SK-N-SH treated with all-trans-retinoic acid at 6 μM for 48 hours (cell line): Measurements from ENCODE around the gene SEC62.

ENCODE experiments used
- ARNTL ChIP-seq: fragments of 450-650 bp; formaldehyde crosslinking; IDR thresholded peaks from 2 replicates; pipeline ENCODE4 v1.5.0; 2020; ENCODE audit warnings: low read depth, mild to moderate bottlenecking, moderate library complexity, borderline replicate concordance
- OSR1 ChIP-seq: fragments of 250-450 bp; sonication (Bioruptor Pico); IDR thresholded peaks from 2 replicates; pipeline ENCODE4 v1.8.0; 2022; ENCODE audit warnings: moderate library complexity, mild to moderate bottlenecking, inconsistent platforms
- RARB ChIP-seq: fragments of 250-450 bp; sonication (Bioruptor Pico); IDR thresholded peaks from 2 replicates; pipeline ENCODE4 v1.8.0; 2021; ENCODE audit warnings: mild to moderate bottlenecking, moderate library complexity
- SNAI2 ChIP-seq: fragments of 250-450 bp; sonication (Bioruptor Pico); IDR thresholded peaks from 2 replicates; pipeline ENCODE4 v1.5.0; 2020; ENCODE audit warnings: mild to moderate bottlenecking, moderate library complexity
- TCF4 ChIP-seq: fragments of 250-450 bp; sonication (Bioruptor Pico); IDR thresholded peaks from 2 replicates; pipeline ENCODE4 v1.8.0; 2021; ENCODE audit warnings: mild to moderate bottlenecking, moderate library complexity, borderline replicate concordance
- ZC3H10 ChIP-seq: fragments of 250-450 bp; sonication (Bioruptor Pico); IDR thresholded peaks from 2 replicates; pipeline ENCODE4 v1.5.1; 2021; ENCODE audit warnings: mild to moderate bottlenecking, moderate library complexity
- ZFP3 ChIP-seq: fragments of 250-450 bp; sonication (Bioruptor Pico); IDR thresholded peaks from 2 replicates; pipeline ENCODE4 v1.5.0; 2020; ENCODE audit warnings: mild to moderate bottlenecking, moderate library complexity
- ZNF565 ChIP-seq: fragments of 450-650 bp; formaldehyde crosslinking; conservative IDR thresholded peaks from 2 replicates; pipeline ENCODE4 v1.5.0; 2020; ENCODE audit warnings: low read depth, mild to moderate bottlenecking, moderate library complexity
- TF ChIP-seq, protein P1 (sequence below): fragments of 250-450 bp; sonication (Bioruptor Pico); IDR thresholded peaks from 2 replicates; pipeline ENCODE4 v1.5.1; 2020; ENCODE audit warnings: low read depth, mild to moderate bottlenecking, moderate library complexity

DNA sequence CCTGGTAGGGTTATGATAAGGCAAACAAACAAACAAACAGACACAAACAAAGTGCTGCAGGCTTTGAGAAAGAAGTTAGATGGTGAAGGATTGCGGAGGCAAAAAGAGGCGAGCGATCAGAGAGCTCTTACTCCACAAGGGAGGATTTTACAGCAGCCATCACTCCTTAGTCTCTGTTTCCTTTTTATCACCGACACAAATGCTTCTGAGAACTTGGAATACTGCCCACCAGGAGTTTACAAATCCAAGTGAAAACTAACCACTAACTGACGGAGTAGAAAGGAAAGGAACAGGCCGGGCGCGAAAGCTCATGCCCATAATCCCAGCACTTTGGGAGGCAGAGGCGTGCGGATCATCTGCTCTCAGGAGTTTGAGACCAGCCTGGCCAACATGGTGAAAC, 35.6 kb downstream of the SEC62 start:
- TF ChIP-seq RARB (CRISPR knock-in tag), result no peak
- no peak for TF ChIP-seq OSR1 (CRISPR knock-in tag)
- no peak for TF ChIP-seq ARNTL (CRISPR knock-in tag)
- TF ChIP-seq, protein P1, sequence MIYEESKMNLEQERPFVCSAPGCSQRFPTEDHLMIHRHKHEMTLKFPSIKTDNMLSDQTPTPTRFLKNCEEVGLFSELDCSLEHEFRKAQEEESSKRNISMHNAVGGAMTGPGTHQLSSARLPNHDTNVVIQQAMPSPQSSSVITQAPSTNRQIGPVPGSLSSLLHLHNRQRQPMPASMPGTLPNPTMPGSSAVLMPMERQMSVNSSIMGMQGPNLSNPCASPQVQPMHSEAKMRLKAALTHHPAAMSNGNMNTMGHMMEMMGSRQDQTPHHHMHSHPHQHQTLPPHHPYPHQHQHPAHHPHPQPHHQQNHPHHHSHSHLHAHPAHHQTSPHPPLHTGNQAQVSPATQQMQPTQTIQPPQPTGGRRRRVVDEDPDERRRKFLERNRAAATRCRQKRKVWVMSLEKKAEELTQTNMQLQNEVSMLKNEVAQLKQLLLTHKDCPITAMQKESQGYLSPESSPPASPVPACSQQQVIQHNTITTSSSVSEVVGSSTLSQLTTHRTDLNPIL (CRISPR knock-in tag), result no peak
- TF ChIP-seq ZC3H10 (CRISPR knock-in tag), result no peak
- TF ChIP-seq ZNF565, result no peak
- no peak for TF ChIP-seq ZFP3 (CRISPR knock-in tag)
- no peak for TF ChIP-seq TCF4 (CRISPR knock-in tag)
- TF ChIP-seq SNAI2, result no peak
